Common myeloid progenitor, CD34-positive (primary cell): ENCODE results near the gene HTRA3.

Experiments used
- CTCF ChIA-PET: fragments of 350-600 bp; sonication (Branson Sonifier 250); formaldehyde crosslinking; loops from one replicate; lab custom pipeline; 2021; ENCODE audit warnings: antibody characterized with exemption; lab: Charles Lee
- POLR2A ChIA-PET: fragments of 350-600 bp; sonication (Branson Sonifier 250); formaldehyde crosslinking; loops from one replicate; lab custom pipeline; 2021; ENCODE audit warnings: antibody characterized with exemption; lab: Charles Lee
- DNase-seq, 3 donors: peaks; one replicate each; pipeline versions ENCODE4 v3.0.0 to v3.0.0-alpha.2; 2013
- H3K27ac ChIP-seq, 2 experiments: 1 replicate in 1 of 2; 2 replicates in 1 of 2; pipeline ENCODE4 v1.7.0; 2013; ENCODE audit warnings: inconsistent platforms in 2 of 2, low read length in 2 of 2, mild to moderate bottlenecking in 2 of 2, low read depth in 1 of 2, moderate library complexity in 1 of 2; ENCODE audit not compliant: severe bottlenecking in 2 of 2, insufficient read depth in 1 of 2, poor library complexity in 1 of 2
- H3K27me3 ChIP-seq, 5 experiments: replicated peaks in 2 of 5; 1 replicate in 3 of 5; 2 replicates in 2 of 5; pipeline versions ENCODE4 v1.6.1 to v1.7.0; 2013; ENCODE audit warnings: low read length in 4 of 5, mild to moderate bottlenecking in 2 of 5, moderate library complexity in 2 of 5, inconsistent platforms in 1 of 5; ENCODE audit not compliant: insufficient read depth in 5 of 5, control insufficient read depth in 4 of 5
- H3K36me3 ChIP-seq, 4 experiments: 1 replicate in 2 of 4; 2 replicates in 2 of 4; pipeline versions ENCODE4 v1.6.1 to v1.7.0; 2013; ENCODE audit warnings: low read length in 3 of 4, control low read depth in 1 of 4, mild to moderate bottlenecking in 1 of 4; ENCODE audit not compliant: control insufficient read depth in 4 of 4, insufficient read depth in 4 of 4
- H3K4me1 ChIP-seq, 4 experiments: 1 replicate in 3 of 4; 2 replicates in 1 of 4; pipeline versions ENCODE4 v1.6.1 to v1.7.1; 2013; ENCODE audit warnings: low read length in 3 of 4, mild to moderate bottlenecking in 3 of 4, control low read depth in 1 of 4, inconsistent platforms in 1 of 4, moderate library complexity in 1 of 4; ENCODE audit not compliant: control insufficient read depth in 4 of 4, insufficient read depth in 4 of 4; ENCODE audit errors: control extremely low read depth in 1 of 4
- H3K4me3 ChIP-seq, 7 experiments: 1 replicate in 4 of 7; 2 replicates in 3 of 7; pipeline versions ENCODE4 v1.5.1 to v1.7.0; 2013; ENCODE audit warnings: mild to moderate bottlenecking in 7 of 7, low read length in 6 of 7, moderate library complexity in 6 of 7, inconsistent platforms in 2 of 7, low read depth in 2 of 7, control low read depth in 1 of 7; ENCODE audit not compliant: insufficient read depth in 4 of 7, control insufficient read depth in 1 of 7; ENCODE audit errors: extremely low read depth in 1 of 7
- H3K9me3 ChIP-seq, 5 experiments: 1 replicate in 4 of 5; 2 replicates in 1 of 5; pipeline versions ENCODE4 v1.6.1 to v1.7.1; 2013; ENCODE audit warnings: low read length in 4 of 5, mild to moderate bottlenecking in 2 of 5, inconsistent platforms in 1 of 5, low read depth in 1 of 5, moderate library complexity in 1 of 5; ENCODE audit not compliant: control insufficient read depth in 4 of 5, insufficient read depth in 2 of 5; ENCODE audit errors: control extremely low read depth in 1 of 5
- WGBS: methylation state at CpG from one replicate; pipeline ENCODE4 v1.1.5; 2013; ENCODE audit not compliant: insufficient coverage; 5-methylcytosine and 5-hydroxymethylcytosine counted together

The HTRA3 gene

DNA sequence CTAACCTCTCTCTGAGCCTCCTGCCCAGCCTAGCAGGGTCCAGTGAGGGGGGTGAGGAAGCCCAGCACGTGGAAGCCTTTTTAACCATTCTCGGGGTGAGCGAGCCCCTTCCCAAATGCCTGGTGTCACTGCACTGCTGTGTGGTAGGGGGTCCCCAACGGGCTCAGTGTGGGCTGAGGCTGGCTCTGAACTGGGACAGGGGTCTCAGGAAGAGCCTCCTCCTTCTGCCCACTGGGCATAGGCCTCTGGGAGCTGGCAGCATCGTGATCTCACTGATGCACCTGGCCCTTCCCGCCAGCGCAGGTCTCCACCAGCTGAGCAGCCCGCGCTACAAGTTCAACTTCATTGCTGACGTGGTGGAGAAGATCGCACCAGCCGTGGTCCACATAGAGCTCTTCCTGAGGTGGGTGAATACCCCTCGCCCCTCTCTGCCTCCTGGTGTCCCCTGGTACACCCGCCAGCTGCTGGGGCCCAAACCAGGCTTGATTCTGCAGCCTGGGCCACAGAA is 12.6 kb downstream of the HTRA3 start:
- ChIA-PET CTCF (interaction anchor here (1.3 to 1.4 kb wide), 2 partner anchors 65 to 78 kb away, joined by 3 read pairs; no protein-coding TSS in a partner anchor), POLR2A (interaction anchor here (0.5 kb wide), 1 partner anchor 124 kb away, joined by 4 read pairs; no protein-coding TSS in a partner anchor)
- no peaks in the 10 kb centered on the region for H3K27me3 ChIP-seq
- WGBS: 97% methylated on average over 14 of the region's 14 CpGs
- DNase-seq: no peak
- no peak overlapping the region for H3K27ac ChIP-seq
- H3K9me3 ChIP-seq: no peaks in the 10 kb centered on the region
- H3K36me3 ChIP-seq: peaks cover 0 to 13% (median 2%) of the 10 kb centered on the region in 4 experiments
- H3K4me3 ChIP-seq: no peak overlapping the region
- peaks cover 0 to 57% (median 55%) of the 10 kb centered on the region in 4 experiments for H3K4me1 ChIP-seq

DNA sequence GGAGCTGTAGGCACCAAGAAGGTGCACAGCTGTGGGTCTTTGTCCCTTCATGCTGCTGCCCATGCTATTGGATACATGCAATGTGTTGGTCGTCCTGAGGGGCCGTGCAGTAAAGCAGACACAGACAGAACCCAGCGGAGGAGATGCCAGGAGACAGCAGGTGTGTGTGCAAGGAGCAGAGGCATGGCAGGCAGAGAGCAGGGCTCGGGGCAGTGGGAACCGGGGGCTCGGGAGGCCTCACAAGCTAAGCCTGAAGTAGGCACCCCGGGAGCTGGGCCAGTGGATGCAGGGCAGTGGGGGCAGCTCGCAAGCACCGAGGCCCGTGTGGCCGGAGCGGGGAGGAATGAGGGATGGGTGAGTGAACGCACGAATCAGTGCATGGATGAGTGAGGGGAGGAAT is 13.2 kb downstream of the HTRA3 start:
- DNase-seq: no peak
- no peak overlapping the region for H3K4me3 ChIP-seq
- H3K4me1 ChIP-seq: peaks cover 0 to 51% (median 49%) of the 10 kb centered on the region in 4 experiments
- WGBS: 91% methylated on average over 14 of the region's 14 CpGs
- H3K9me3 ChIP-seq: no peaks in the 10 kb centered on the region
- H3K36me3 ChIP-seq: peaks cover 0 to 14% (median 2%) of the 10 kb centered on the region in 4 experiments
- CTCF ChIA-PET: interaction anchor here (1.3 to 1.4 kb wide), 2 partner anchors 64 to 77 kb away, joined by 3 read pairs; no protein-coding TSS in a partner anchor
- POLR2A ChIA-PET: no interaction called here
- H3K27ac ChIP-seq: no peak overlapping the region
- H3K27me3 ChIP-seq: no peaks in the 10 kb centered on the region

DNA sequence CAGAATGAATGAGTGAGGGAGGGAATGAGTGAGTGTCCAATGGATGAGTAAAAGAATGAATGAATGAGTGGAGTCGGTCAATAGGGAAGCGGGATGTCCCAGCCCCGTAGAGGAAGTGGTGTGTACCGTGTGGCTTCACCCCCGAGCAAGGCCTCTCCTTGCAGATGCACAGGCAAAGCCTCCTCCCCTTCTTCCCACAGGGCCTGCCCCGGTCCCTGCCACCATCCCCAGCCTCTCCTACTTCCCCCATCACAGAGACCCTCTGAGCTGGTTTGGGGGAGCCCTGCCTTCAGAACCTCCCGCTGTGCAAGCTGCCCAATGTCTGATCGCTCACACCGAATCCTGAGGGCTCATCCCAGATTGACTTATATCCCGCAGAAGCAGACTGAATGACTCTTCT is 13.6 kb downstream of the HTRA3 start:
- CTCF ChIA-PET: interaction anchor here (1.3 to 1.4 kb wide), 2 partner anchors 64 to 77 kb away, joined by 3 read pairs; no protein-coding TSS in a partner anchor
- H3K27ac ChIP-seq: no peak overlapping the region

DNA sequence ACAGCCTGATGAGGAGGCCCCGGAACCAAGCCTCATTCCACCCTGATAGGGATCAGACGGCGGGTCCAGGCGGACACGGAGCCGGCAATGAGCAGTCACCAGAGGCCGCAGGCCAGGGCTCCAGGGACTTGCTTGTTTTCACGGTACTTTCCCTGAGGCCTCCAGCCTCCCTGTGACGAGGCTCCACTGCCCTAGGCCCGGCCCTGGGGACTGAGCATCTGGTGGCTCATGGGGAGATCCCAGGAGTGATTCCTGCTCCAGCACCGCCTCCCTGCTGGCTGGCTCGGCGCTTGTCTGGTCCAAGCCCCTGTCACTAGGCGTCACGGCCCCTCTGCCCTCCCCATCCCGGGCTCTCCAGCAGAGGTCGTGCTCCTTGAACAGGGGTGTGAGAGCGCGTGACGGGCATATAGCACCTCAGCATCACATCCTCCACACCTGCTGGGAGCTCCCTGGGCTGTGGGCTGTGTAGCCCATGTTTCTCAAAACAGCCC is 14.1 kb downstream of the HTRA3 start:
- 97% methylated on average over 18 of the region's 20 CpGs for WGBS
- ChIA-PET POLR2A (no interaction called here), CTCF (interaction anchor here (1.4 kb wide), 1 partner anchor 63 kb away, joined by 3 read pairs; no protein-coding TSS in a partner anchor)
- Histone ChIP-seq H3K27ac (no peak overlapping the region), H3K4me1 (peaks cover 0 to 42% (median 40%) of the 10 kb centered on the region in 4 experiments), H3K9me3 (no peaks in the 10 kb centered on the region), H3K36me3 (peaks cover 0 to 14% (median 2%) of the 10 kb centered on the region in 4 experiments), H3K27me3 (no peaks in the 10 kb centered on the region), H3K4me3 (no peak overlapping the region)
- no peak for DNase-seq

More for the DNA sequence above, 13.6 kb downstream of the HTRA3 start:
- POLR2A ChIA-PET: no interaction called here
- DNase-seq: peak in 2 of 3 donors; percentile 42 to 43
- H3K36me3 ChIP-seq: peaks cover 0 to 14% (median 2%) of the 10 kb centered on the region in 4 experiments
- H3K27me3 ChIP-seq: no peaks in the 10 kb centered on the region
- no peaks in the 10 kb centered on the region for H3K9me3 ChIP-seq
- no peak overlapping the region for H3K4me3 ChIP-seq
- WGBS: 73% methylated on average over 4 of the region's 10 CpGs
- peaks cover 0 to 47% (median 45%) of the 10 kb centered on the region in 4 experiments for H3K4me1 ChIP-seq

DNA sequence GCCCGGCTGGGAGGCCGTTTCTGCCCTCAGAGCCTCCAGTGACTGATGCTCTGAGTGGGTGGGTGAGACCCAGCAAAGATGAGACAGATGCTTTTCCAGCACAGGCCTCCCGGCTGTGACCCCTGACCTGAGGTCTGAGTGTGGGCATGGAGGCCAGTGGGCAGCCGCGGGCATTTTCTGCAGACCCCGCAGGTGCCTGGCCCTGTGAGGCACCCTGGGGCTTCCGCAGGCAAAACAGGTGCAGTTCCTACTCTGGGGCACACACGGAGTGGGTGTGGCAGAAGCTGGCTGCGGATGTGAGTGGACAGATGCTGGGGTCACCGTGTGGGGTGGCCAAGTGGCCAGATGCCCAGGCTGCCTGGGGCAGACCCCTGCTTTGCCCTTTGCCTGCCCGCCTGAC is 14.8 kb downstream of the HTRA3 start:
- WGBS: 97% methylated on average over 10 of the region's 11 CpGs
- Histone ChIP-seq H3K36me3 (peaks cover 0 to 14% (median 2%) of the 10 kb centered on the region in 4 experiments), H3K4me3 (no peak overlapping the region), H3K27me3 (no peaks in the 10 kb centered on the region), H3K4me1 (peaks cover 0 to 35% (median 33%) of the 10 kb centered on the region in 4 experiments), H3K27ac (no peak overlapping the region), H3K9me3 (no peaks in the 10 kb centered on the region)
- ChIA-PET POLR2A (no interaction called here), CTCF (no interaction called here)
- DNase-seq: no peak

DNA sequence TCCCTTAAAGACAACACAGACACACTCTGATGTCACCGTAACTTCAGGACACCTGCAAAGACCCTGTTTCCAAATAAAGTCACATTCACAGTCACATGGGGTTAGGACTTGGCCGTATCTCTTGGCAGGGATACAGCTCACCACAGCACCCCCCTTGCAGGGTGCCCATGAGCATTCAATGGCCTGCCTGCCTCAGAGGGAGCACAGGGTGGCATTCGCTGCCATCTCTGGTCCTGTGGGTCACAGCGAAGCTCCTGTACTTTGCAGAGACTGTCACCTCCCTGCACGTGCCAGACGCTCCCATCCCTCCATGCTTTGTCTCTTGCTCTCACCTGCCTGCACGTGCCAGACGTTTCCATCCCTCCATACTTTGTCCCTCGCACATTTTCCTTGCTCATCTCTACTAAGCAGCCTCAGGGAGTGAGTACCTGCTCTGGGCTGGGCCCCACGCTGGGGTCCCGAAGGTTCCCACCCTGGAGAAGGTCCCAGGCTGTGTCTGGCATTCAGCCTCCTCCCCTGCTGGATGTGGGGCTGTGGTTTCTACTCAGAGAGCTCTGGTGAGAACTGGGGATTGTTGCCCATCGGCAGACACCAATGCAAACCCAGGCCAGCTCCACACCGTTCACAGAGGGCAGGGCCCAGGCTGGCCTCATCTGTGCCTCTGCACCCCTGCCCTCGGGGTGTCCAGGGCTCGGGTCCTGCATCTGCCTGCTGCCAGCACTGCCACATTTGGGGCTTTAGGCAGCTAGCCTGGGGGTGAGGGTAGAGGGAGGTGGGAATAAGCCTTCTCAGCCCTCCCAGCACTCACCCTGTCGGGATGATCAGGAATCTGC is 15.8 kb downstream of the HTRA3 start:
- Histone ChIP-seq H3K4me1 (peaks cover 0 to 25% (median 23%) of the 10 kb centered on the region in 4 experiments), H3K9me3 (no peaks in the 10 kb centered on the region), H3K27ac (no peak overlapping the region), H3K27me3 (no peaks in the 10 kb centered on the region), H3K36me3 (peaks cover 0 to 14% (median 2%) of the 10 kb centered on the region in 4 experiments), H3K4me3 (no peak overlapping the region)
- CTCF ChIA-PET: interaction anchor here (1.1 to 1.4 kb wide), 3 partner anchors 11 to 36 kb away, joined by 3 to 5 read pairs (median 4); no protein-coding TSS in a partner anchor
- POLR2A ChIA-PET: no interaction called here
- DNase-seq: no peak
- 96% methylated on average over 9 of the region's 16 CpGs for WGBS
